Astrocyte (in vitro differentiated cells and primary cell): Measurements from ENCODE around the gene DPAGT1.

Experiments used
- CTCF ChIP-seq: IDR thresholded peaks from 2 replicates; pipeline ENCODE4 v1.5.1; 2011; ENCODE audit warnings: low read depth, mild to moderate bottlenecking, inconsistent platforms, low read length, moderate library complexity; ENCODE audit not compliant: insufficient read depth
- EZH2 ChIP-seq: IDR thresholded peaks from 2 replicates; pipeline ENCODE4 v1.6.1; 2012; ENCODE audit warnings: mild to moderate bottlenecking, low read length, inconsistent platforms; ENCODE audit not compliant: insufficient read depth

DNA sequence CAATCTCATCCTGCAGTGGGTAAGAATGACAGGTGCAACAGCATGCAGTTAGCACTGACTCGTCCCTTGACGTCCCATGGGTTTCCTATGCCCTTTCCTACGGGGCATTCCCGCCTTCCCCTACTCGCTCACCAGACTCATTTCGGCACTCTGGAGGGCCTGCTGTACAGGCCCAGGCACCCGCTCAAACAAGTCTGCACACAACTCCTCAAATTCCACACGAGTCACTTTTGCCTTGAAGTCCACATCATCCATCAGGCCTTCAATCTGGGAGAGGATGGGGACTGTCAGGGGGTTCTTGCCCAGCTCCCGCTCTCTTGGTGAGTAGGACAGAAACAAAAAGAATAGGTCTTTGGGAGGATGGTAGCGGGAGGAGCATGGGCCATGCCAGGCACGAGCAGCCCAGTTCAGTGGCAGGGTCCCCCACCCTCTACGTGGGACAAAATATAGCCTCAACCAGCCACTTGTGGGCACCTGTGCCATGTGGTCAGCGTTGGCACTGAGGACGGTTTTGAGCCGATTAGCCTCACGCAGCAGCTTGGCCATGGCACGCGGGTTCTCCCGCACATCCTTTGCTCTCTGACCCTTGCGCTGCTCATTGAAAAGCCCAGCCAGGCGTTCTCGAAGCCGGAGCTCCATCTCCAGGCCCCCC, 49.4 kb downstream of the DPAGT1 start:
- TF ChIP-seq CTCF (no peak), EZH2 (no peak)
